Measurements from ENCODE around the gene WNT6.

WNT6 gene

GRCh38 chr2:218877891-218878290, 18.3 kb downstream of the WNT6 start:
- DNase-seq (ENCODE audit: low read depth): no peak

GRCh38 chr2:218878486-218878885, 18.9 kb downstream of the WNT6 start:
- DNase-seq (ENCODE audit: low read depth): no peak

GRCh38 chr2:218878926-218879761, 19.5 kb downstream of the WNT6 start:
- no peak for DNase-seq (ENCODE audit: low read depth)

GRCh38 chr2:218879776-218880101, 20.1 kb downstream of the WNT6 start:
- no peak for DNase-seq (ENCODE audit: low read depth)

- DNase-seq (ENCODE audit: low read depth): peak; percentile 62
These were observed 20.7 kb downstream of the WNT6 start, which contains the start of gene WNT10A for GRCh38 chr2:218880102-218880858. WNT10A (plus strand) TSS chr2:218880852; CDS start chr2:218880996, 144 bp downstream.

GRCh38 chr2:218880859-218881594, 21.4 kb downstream of the WNT6 start:
- no peak for DNase-seq (ENCODE audit: low read depth)

GRCh38 chr2:218881744-218882460, 22.3 kb downstream of the WNT6 start:
- no peak for DNase-seq (ENCODE audit: low read depth)

- DNase-seq (ENCODE audit: low read depth): no peak
These were observed 22.8 kb downstream of the WNT6 start for GRCh38 chr2:218882461-218882816.

- DNase-seq (ENCODE audit: low read depth): no peak
These were observed 23.3 kb downstream of the WNT6 start for GRCh38 chr2:218882866-218883366.

- no peak for DNase-seq (ENCODE audit: low read depth)
These were observed 24.2 kb downstream of the WNT6 start for GRCh38 chr2:218883491-218884490.

- no peak for DNase-seq (ENCODE audit: low read depth)
These were observed 24.9 kb downstream of the WNT6 start for GRCh38 chr2:218884519-218884918.

GRCh38 chr2:218885981-218886947, 26.7 kb downstream of the WNT6 start:
- no peak for DNase-seq (ENCODE audit: low read depth)

- DNase-seq (ENCODE audit: low read depth): no peak
These were observed 27.5 kb downstream of the WNT6 start for GRCh38 chr2:218887079-218887478.

- no peak for DNase-seq (ENCODE audit: low read depth)
These were observed 28.7 kb downstream of the WNT6 start for GRCh38 chr2:218888341-218888740.

GRCh38 chr2:218889937-218890336, 30.3 kb downstream of the WNT6 start:
- no peak for DNase-seq (ENCODE audit: low read depth)

- DNase-seq (ENCODE audit: low read depth): no peak
These were observed 30.8 kb downstream of the WNT6 start for GRCh38 chr2:218890369-218890768.

- no peak for DNase-seq (ENCODE audit: low read depth)
These were observed 31.9 kb downstream of the WNT6 start for GRCh38 chr2:218891275-218892135.

GRCh38 chr2:218892693-218893348, 33.2 kb downstream of the WNT6 start:
- peak; percentile 72 for DNase-seq (ENCODE audit: low read depth)
